Activated T-cell treated with anti-CD3 and anti-CD28 coated beads, Interleukin-2, amount 50 U/mL, for 72 hours (primary cell): ENCODE results near the gene ILRUN. TPM values are rescaled to one million over a fixed set of nuclear protein-coding genes. Genes with fewer than 3 reads are reported as not detected.
"Not testable (repeated sequence)": the region's sequence is repeated elsewhere in the genome, so short reads cannot be mapped to it uniquely, and the experiment has no call there.

Source experiments
- ATAC-seq, 2 donors: fragments of 150-1000 bp; cut with Tn5 transposase; replicated peaks in 1 of 2; 2 replicates each; pipeline ENCODE4 v1.10.0; 2021; ENCODE audit warnings: moderate library complexity in 2 of 2, mild to moderate bottlenecking in 1 of 2
- DNase-seq, 2 donors: peaks; one replicate each; pipeline ENCODE4 v3.0.0; 2021 to 2022; ENCODE audit warnings: mixed read lengths in 1 of 2
- H3K27ac Mint-ChIP-seq: one replicate; pipeline ENCODE4 v1.8.0; 2022; ENCODE audit warnings: mild to moderate bottlenecking, moderate library complexity, mixed read lengths
- H3K27me3 Mint-ChIP-seq: one replicate; pipeline ENCODE4 v1.8.0; 2022; ENCODE audit warnings: low read depth, mixed read lengths
- H3K36me3 Mint-ChIP-seq, 2 donors: one replicate each; pipeline ENCODE4 v1.8.0; 2022; ENCODE audit warnings: mixed read lengths in 2 of 2, mild to moderate bottlenecking in 1 of 2; ENCODE audit not compliant: insufficient read depth in 2 of 2
- H3K4me1 Mint-ChIP-seq: one replicate; pipeline ENCODE4 v1.8.0; 2022; ENCODE audit warnings: low read depth, mixed read lengths
- H3K4me3 Mint-ChIP-seq, 2 donors: one replicate each; pipeline ENCODE4 v1.8.0; 2022; ENCODE audit warnings: mild to moderate bottlenecking in 2 of 2, mixed read lengths in 2 of 2, moderate library complexity in 2 of 2
- H3K9me3 Mint-ChIP-seq, 2 donors: one replicate each; pipeline ENCODE4 v1.8.0; 2022; ENCODE audit warnings: mixed read lengths in 2 of 2
- total RNA-seq, 2 donors: library from RNA; stranded (reverse); gene quantifications; one replicate each; pipeline ENCODE4 v1.2.3, GENCODE V29; 2022

ILRUN gene
- total RNA-seq, 2 donors from 2014 or later, result 68.8 to 78.8 TPM

DNA sequence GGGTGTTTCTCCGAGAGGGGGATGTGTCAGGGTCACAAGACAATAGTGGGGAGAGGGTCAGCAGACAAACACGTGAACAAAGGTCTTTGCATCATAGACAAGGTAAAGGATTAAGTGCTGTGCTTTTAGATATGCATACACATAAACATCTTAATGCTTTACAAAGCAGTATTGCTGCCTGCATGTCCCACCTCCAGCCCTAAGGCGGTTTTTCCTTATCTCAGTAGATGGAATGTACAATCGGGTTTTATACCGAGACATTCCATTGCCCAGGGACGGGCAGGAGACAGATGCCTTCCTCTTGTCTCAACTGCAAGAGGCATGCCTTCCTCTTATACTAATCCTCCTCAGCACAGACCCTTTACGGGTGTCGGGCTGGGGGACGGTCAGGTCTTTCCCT is 23.1 kb upstream of the ILRUN start:
- H3K27ac Mint-ChIP-seq, DNase-seq, H3K36me3 Mint-ChIP-seq, H3K4me3 Mint-ChIP-seq, ATAC-seq, H3K4me1 Mint-ChIP-seq, H3K9me3 Mint-ChIP-seq, H3K27me3 Mint-ChIP-seq: not testable (repeated sequence)

DNA sequence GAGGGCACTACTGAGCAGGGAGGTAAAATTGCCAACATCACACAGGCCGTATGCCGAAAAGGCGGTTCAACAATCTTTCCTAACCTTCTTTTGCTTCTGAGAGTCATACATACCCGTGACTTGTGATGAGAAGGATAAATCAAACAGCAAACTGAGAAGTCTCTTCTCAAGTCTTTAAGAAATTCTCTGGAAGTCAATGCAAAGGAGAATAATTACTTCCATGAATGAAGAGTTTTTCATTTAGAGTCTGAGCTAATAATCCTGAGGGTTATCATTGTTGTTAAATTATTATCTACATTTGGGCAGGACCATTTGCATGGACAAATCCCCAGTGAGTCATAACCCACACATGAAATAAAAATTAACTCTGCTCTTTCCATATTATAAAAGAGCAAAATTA is 22.4 kb upstream of the ILRUN start:
- no peaks in the 10 kb centered on the region for H3K4me1 Mint-ChIP-seq
- H3K9me3 Mint-ChIP-seq, result no peaks in the 10 kb centered on the region
- no peak overlapping the region for H3K4me3 Mint-ChIP-seq
- no peak overlapping the region for H3K27ac Mint-ChIP-seq
- ATAC-seq (no peak), DNase-seq (no peak)
- no peaks in the 10 kb centered on the region for H3K27me3 Mint-ChIP-seq
- H3K36me3 Mint-ChIP-seq, result no peaks in the 10 kb centered on the region

DNA sequence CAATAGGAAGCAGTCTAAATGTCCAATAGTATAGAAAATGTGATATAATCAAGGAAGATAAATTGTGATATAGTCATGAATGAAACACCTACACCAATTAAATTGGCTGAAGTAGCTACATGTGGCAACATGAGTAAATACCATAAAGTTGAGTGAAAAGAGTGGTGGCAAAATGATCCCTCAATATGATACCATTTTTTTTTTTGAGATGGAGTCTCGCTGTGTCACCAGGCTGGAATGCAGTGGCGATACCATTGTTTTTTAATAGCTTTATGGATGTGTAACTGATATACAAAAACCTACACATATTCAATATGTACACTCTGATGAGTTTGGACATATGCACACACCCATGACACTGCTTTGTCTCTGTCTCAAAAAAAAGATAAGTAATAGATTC is 20.9 kb upstream of the ILRUN start:
- no peaks in the 10 kb centered on the region for H3K36me3 Mint-ChIP-seq
- H3K4me3 Mint-ChIP-seq, result no peak overlapping the region
- ATAC-seq, result no peak
- DNase-seq, result no peak
- H3K27ac Mint-ChIP-seq, result no peak overlapping the region
- no peaks in the 10 kb centered on the region for H3K27me3 Mint-ChIP-seq
- H3K4me1 Mint-ChIP-seq, result no peaks in the 10 kb centered on the region
- no peaks in the 10 kb centered on the region for H3K9me3 Mint-ChIP-seq

DNA sequence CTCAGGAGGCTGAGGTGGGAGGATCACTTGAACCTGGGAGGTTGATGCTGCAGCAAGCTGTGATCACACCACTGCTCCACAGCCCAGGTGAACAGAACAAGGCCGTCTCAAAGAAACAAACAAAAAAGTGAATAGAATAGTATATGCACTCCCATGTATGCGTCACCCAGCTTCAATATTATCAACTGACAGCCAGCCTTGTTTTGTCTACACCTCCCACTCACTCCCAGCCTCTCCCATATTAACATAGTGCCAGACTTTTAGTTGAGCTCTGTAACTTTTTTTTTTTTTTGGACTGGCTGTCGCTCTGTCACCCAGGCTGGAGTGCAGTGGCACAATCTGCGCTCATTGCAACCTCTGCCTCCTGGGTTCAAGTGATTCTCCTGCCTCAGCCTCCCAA is 18.1 kb upstream of the ILRUN start:
- no peaks in the 10 kb centered on the region for H3K36me3 Mint-ChIP-seq
- H3K27ac Mint-ChIP-seq, result no peak overlapping the region
- H3K4me3 Mint-ChIP-seq, result no peak overlapping the region
- ATAC-seq (no peak), DNase-seq (no peak)
- H3K27me3 Mint-ChIP-seq, result no peaks in the 10 kb centered on the region
- no peaks in the 10 kb centered on the region for H3K9me3 Mint-ChIP-seq
- no peaks in the 10 kb centered on the region for H3K4me1 Mint-ChIP-seq

DNA sequence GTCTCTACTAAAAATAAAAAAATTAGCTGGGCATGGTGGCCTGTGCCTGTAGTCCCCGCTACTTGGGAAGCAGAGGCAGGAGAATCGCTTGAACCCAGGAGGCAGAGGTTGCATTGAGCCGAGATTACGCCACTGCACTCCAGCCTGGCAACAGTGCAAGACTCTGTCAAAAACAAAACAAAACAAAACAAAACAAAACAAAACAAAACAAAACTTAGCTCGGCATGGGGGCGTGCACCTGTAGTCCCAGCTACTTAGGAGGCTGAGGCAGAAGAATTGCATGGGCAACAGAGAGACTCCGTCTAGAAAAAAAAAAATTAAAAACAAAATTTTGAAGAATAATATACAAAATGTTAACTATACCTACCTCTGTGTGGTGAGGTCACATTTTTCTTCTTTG is 16.3 kb upstream of the ILRUN start:
- not testable (repeated sequence) for H3K27me3 Mint-ChIP-seq, H3K4me3 Mint-ChIP-seq, H3K9me3 Mint-ChIP-seq, H3K27ac Mint-ChIP-seq, H3K36me3 Mint-ChIP-seq, H3K4me1 Mint-ChIP-seq, DNase-seq, ATAC-seq

DNA sequence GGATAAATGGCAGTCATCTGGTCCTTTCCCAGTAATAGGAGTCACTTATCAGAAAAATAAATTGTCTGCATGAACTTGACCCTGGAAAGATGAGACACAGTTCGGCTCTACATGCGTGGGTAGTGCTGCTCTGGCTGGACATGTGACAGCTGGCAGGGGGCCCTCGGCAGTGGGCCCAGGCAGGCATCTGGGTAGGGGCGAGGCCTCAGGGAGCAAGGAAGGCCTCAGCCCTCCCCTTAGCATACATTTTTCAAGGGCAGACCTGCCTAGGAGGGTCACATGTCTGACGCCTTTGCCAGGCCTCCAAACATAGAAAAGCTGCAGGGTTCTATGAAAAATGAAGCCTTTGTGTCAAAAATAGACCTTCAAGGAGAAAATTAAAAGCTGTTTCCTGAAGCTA is 12.8 kb upstream of the ILRUN start:
- H3K4me3 Mint-ChIP-seq, result no peak overlapping the region
- H3K9me3 Mint-ChIP-seq, result no peaks in the 10 kb centered on the region
- no peak overlapping the region for H3K27ac Mint-ChIP-seq
- H3K4me1 Mint-ChIP-seq, result no peaks in the 10 kb centered on the region
- ATAC-seq (no peak), DNase-seq (no peak)
- H3K36me3 Mint-ChIP-seq, result no peaks in the 10 kb centered on the region
- H3K27me3 Mint-ChIP-seq, result no peaks in the 10 kb centered on the region

DNA sequence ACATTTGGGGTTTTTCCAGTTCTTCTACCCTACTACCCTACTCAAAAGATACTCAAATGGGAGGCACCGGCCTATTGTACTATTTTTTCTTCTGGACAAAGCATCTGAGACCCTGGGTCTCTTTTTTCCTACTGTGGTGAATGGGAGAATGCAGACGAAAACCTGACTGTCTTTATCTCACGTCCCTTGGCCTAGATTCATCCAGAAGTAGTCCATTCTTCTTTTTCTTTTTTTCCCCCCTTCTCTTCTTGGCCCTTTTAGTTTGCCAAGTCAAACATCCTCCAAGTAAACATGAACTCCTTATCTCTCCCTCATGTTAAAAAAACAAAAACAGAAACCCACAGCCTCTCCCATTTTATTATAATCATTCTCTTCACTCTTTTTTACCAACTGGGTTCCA is 8.7 kb upstream of the ILRUN start:
- no peak overlapping the region for H3K4me3 Mint-ChIP-seq
- H3K27me3 Mint-ChIP-seq, result no peaks in the 10 kb centered on the region

DNA sequence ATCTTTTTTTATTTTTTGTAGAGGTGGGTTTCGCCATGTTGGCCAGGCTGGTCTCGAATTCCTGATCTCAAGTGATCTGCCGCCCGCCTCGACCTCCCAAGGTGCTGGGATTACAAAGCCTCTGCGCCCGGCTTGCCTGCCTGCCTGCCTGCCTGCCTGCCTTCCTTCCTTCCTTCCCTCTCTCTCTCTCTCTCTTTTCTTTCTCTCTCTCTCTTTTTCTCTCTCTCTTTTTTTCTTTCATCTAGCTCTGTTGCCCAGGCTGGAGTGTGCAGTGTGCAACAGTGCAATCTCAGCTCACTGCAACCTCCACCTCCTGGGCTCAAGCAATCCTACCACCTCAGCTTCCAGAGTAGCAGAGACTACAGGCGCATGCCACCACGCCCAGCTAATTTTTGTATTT is 4.6 kb upstream of the ILRUN start:
- ATAC-seq (no peak), DNase-seq (no peak)
- Mint-ChIP-seq H3K27ac (no peak overlapping the region), H3K9me3 (no peaks in the 10 kb centered on the region), H3K4me1 (peaks cover 14% of the 10 kb centered on the region), H3K4me3 (no peak overlapping the region), H3K36me3 (peaks cover 0 to 2% of the 10 kb centered on the region in 2 donors), H3K27me3 (no peaks in the 10 kb centered on the region)

More for the DNA sequence above, 8.7 kb upstream of the ILRUN start:
- no peaks in the 10 kb centered on the region for H3K36me3 Mint-ChIP-seq
- no peaks in the 10 kb centered on the region for H3K9me3 Mint-ChIP-seq
- no peak overlapping the region for H3K27ac Mint-ChIP-seq
- H3K4me1 Mint-ChIP-seq, result no peaks in the 10 kb centered on the region
- DNase-seq (no peak), ATAC-seq (no peak)

DNA sequence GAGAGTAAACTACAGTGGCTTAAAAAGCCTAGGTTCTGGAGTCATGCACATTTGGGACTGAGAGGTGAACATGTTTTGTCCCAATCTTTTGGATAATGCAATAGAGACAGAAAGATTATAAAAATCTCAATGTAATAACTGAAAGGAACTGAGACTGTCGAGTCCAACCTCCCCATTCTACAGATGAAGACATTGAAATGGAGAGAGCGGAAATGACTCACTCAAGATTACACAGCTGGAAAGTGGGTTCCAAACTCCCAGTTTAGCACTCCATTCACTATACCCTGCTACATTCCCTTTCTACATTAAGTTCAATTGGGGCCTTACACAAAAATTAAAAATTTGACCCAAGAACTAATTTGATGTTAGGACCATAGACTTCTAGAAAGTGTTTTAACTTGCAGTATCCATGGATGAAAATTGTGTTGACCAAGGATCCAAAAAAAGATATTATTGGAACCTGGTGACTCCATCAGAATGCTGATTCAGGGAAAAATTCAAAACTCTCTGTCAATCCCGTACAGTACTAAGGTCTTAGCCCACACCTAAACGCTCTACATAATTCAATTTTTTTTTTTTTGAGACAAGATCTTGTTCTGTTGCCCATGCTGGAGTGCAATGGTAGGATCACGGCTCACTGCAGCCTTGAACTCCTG is 1.5 kb upstream of the ILRUN start:
- Mint-ChIP-seq H3K4me1 (peaks cover 46% of the 10 kb centered on the region), H3K27me3 (no peaks in the 10 kb centered on the region), H3K27ac (peak overlapping the region; percentile 19), H3K9me3 (no peaks in the 10 kb centered on the region), H3K36me3 (peaks cover 2 to 3% of the 10 kb centered on the region in 2 donors), H3K4me3 (peak overlapping the region; percentile 96 to 99)
- no peak for ATAC-seq
- DNase-seq, result no peak

DNA sequence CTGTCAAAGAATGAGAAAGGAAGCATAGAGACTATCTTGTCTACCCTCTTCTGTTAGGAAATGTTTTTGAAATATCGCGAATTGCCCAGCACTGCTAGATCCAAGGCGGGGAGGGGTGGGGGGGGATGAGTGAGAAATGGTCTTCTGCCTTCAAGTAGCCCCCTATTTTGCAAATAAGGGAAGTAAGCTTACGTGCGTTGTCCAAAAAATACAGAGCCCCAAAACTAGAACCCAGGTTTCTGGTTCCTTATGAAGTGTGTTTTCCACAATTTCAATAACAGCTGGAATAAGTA is 923 bp upstream of the ILRUN start:
- peaks cover 2 to 3% of the 10 kb centered on the region in 2 donors for H3K36me3 Mint-ChIP-seq
- H3K27ac Mint-ChIP-seq, result peak overlapping the region; percentile 88
- peak overlapping the region; percentile 96 to 99 for H3K4me3 Mint-ChIP-seq
- H3K9me3 Mint-ChIP-seq, result no peaks in the 10 kb centered on the region
- DNase-seq (no peak), ATAC-seq (no peak)
- H3K4me1 Mint-ChIP-seq, result peaks cover 47% of the 10 kb centered on the region
- no peaks in the 10 kb centered on the region for H3K27me3 Mint-ChIP-seq

DNA sequence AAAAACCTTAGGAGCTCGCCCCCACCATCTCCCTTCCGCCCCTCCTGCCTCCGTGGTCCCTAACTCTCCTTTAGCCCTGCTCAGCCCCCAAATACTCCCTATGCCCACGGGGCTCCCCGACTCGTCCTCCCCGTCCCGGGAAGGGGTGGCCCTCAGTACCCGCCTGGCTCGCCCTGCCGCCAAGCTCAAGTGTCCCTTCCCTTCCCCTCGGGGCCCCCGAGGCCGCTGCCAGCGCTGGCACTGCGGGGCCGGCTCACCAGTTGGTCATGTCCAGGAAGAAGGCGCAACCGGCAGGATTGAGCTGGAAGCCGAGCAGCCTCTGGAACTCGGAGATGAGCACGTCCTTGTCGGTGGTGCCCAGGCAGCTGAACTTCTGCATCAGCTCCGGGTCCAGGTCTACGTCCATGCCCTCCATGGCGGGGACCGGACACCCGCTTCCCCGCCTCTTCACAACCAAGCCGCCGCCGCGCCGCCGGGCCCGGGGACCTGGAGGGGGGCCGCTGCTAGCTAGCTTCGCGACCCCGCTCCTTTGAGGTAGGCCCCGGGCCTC is 303 bp downstream of the ILRUN start:
- peaks cover 2 to 3% of the 10 kb centered on the region in 2 donors for H3K36me3 Mint-ChIP-seq
- H3K27ac Mint-ChIP-seq, result peak overlapping the region; percentile 95
- no peaks in the 10 kb centered on the region for H3K27me3 Mint-ChIP-seq
- no peak for DNase-seq
- no peaks in the 10 kb centered on the region for H3K9me3 Mint-ChIP-seq
- ATAC-seq, result peak; percentile 38 to 77
- peak overlapping the region; percentile 96 to 99 for H3K4me3 Mint-ChIP-seq
- H3K4me1 Mint-ChIP-seq, result peaks cover 58% of the 10 kb centered on the region

DNA sequence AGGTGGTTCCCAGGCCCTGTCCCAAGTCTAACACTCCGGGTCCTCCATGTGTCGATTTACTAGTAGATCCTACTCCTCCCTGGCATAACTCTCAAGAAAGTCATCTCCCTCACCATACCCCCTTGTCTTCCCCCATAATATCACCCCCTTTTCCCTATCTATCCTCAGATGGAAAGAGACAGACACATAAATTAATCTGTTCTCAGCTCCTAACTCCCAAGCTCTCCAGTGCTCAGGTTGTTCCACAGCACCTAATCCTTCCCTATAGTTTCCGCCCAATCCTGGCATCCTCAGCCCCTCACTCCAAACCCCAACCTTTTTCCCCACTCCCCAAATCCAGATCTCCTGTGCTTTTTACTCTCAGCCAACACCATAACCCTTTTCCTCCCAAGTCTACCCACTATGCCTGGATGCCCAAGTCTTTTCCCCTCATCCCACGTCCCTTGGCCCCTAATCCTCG is 808 bp downstream of the ILRUN start:
- Mint-ChIP-seq H3K9me3 (no peaks in the 10 kb centered on the region), H3K36me3 (peaks cover 2 to 3% of the 10 kb centered on the region in 2 donors), H3K4me3 (peak overlapping the region; percentile 96 to 99), H3K27ac (peak overlapping the region; percentile 95), H3K27me3 (no peaks in the 10 kb centered on the region), H3K4me1 (peaks cover 61% of the 10 kb centered on the region)
- no peak for ATAC-seq
- DNase-seq, result no peak

DNA sequence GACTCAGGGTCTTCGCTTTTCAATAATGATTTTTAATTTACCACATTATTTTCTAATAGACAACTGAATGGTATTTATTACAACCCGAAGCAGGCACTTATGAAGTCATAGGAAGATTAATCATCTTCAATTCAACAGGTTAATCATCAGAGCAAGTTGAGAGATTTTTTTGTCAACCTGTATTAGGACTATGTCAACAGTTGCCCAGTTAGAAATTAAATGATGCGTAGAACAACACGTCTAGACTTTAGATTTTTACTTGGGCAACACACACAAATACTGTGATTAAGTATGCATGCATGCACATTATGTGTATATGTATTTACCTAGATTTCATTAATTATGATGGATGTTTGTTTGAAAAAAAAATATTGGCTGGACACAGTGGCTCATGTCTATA is 4.3 kb downstream of the ILRUN start:
- Mint-ChIP-seq H3K27me3 (no peaks in the 10 kb centered on the region), H3K4me1 (peaks cover 53% of the 10 kb centered on the region), H3K4me3 (no peak overlapping the region), H3K27ac (no peak overlapping the region), H3K9me3 (no peaks in the 10 kb centered on the region), H3K36me3 (peaks cover 3 to 5% of the 10 kb centered on the region in 2 donors)
- ATAC-seq, result no peak
- DNase-seq, result no peak

DNA sequence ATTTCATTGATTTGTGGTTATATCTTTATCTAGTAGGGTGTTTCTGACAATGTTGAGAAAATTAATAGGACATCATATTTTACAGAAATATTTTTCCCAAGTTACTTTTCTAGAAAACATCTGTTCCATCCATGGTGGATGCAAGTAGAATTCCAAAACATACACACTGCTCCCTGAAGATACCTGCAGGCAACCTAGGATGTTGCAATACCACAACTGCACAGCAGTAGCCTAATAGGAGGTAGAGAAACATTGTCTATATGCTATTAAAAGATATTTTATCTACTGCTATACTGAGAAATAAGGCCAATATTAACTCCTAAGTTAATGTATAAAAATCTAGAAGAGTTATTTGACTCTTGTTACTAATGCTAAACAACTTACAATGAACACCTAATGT is 6.8 kb downstream of the ILRUN start:
- DNase-seq (no peak), ATAC-seq (no peak)
- peaks cover 3% of the 10 kb centered on the region in 2 donors for H3K36me3 Mint-ChIP-seq
- no peak overlapping the region for H3K27ac Mint-ChIP-seq
- no peaks in the 10 kb centered on the region for H3K9me3 Mint-ChIP-seq
- H3K4me1 Mint-ChIP-seq, result peaks cover 38% of the 10 kb centered on the region
- H3K27me3 Mint-ChIP-seq, result no peaks in the 10 kb centered on the region
- no peak overlapping the region for H3K4me3 Mint-ChIP-seq
